H1 (cell line): Measurements from ENCODE around the gene TMEM134.

Source experiments
- EZH2 ChIP-seq: fragments of 200-600 bp; sonication (generic); IDR thresholded peaks from 2 replicates; pipeline ENCODE4 v1.7.1; 2012; ENCODE audit warnings: low read depth, mild to moderate bottlenecking, moderate library complexity, low read length, inconsistent platforms; ENCODE audit not compliant: severe bottlenecking
- POLR2A ChIP-seq, 2 experiments: IDR thresholded peaks; 1 replicate in 1 of 2; 2 replicates in 1 of 2; pipeline ENCODE4 v1.6.1; 2011; ENCODE audit warnings: low read depth in 2 of 2, low read length in 2 of 2, mild to moderate bottlenecking in 2 of 2; ENCODE audit errors: control extremely low read depth in 1 of 2
- SIN3A ChIP-seq, 2 experiments: IDR thresholded peaks in 1 of 2; conservative IDR thresholded peaks in 1 of 2; 2 replicates each; pipeline ENCODE4 v1.6.1; 2011 to 2012; ENCODE audit warnings: low read length in 2 of 2, improper control_type of control experiment in 1 of 2, low read depth in 1 of 2, mild to moderate bottlenecking in 1 of 2
- TBP ChIP-seq: IDR thresholded peaks from 2 replicates; pipeline ENCODE4 v1.6.1; 2011; ENCODE audit warnings: low read depth, low read length, improper control_type of control experiment
- YY1 ChIP-seq: IDR thresholded peaks from 2 replicates; pipeline ENCODE4 v1.6.1; 2011; ENCODE audit warnings: low read depth, mild to moderate bottlenecking, low read length
- TF ChIP-seq, protein P1 (sequence below), 3 experiments: IDR thresholded peaks; 1 replicate in 2 of 3; 2 replicates in 1 of 3; pipeline versions ENCODE4 v1.5.1 to v1.6.1; 2011; ENCODE audit warnings: low read length in 3 of 3, mild to moderate bottlenecking in 3 of 3, inconsistent platforms in 2 of 3, low read depth in 1 of 3, moderate library complexity in 1 of 3; ENCODE audit not compliant: insufficient read depth in 1 of 3; ENCODE audit errors: control extremely low read depth in 1 of 3
- TF ChIP-seq, protein P2 (sequence below): fragments of 300-600 bp; sonication (generic); IDR thresholded peaks from 2 replicates; pipeline ENCODE4 v1.7.1; 2012; ENCODE audit warnings: low read length, moderate library complexity, mild to moderate bottlenecking, inconsistent platforms; ENCODE audit not compliant: insufficient replicate concordance

DNA sequence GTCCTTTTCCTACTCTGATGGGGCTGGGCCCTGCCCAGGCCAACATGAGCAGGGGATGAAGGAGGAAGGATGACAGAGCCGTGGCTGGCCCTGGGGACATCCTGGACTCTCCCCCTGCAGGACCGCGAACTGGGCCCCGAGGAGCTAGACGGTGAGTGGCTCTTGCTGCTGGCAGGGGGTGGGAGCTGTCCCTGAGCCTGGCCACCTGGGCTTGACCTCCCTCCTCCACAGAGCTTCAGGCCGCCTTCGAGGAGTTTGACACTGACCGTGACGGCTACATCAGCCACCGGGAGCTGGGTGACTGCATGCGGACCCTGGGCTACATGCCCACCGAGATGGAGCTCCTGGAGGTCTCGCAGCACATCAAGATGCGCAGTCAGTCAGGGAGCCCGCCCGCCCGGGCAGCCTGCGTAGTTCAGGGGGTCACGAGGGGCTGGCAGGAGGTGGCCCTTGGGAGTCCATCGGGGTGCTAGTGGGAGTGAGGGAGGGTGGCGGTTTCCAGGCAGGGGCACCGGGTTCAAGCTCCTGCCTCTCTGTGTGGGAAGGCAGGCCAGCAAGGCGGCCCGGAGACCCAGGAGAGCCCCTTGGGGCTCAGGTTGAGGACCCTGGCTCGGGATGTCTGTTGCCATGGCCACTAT, 12.9 kb downstream of the TMEM134 start:
- TF ChIP-seq, protein P1, sequence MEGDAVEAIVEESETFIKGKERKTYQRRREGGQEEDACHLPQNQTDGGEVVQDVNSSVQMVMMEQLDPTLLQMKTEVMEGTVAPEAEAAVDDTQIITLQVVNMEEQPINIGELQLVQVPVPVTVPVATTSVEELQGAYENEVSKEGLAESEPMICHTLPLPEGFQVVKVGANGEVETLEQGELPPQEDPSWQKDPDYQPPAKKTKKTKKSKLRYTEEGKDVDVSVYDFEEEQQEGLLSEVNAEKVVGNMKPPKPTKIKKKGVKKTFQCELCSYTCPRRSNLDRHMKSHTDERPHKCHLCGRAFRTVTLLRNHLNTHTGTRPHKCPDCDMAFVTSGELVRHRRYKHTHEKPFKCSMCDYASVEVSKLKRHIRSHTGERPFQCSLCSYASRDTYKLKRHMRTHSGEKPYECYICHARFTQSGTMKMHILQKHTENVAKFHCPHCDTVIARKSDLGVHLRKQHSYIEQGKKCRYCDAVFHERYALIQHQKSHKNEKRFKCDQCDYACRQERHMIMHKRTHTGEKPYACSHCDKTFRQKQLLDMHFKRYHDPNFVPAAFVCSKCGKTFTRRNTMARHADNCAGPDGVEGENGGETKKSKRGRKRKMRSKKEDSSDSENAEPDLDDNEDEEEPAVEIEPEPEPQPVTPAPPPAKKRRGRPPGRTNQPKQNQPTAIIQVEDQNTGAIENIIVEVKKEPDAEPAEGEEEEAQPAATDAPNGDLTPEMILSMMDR (IDR thresholded peaks at IDR 0.05; ENCODE audit: control extremely low read depth in 1 of 3, insufficient read depth in 1 of 3, low read depth in 1 of 3, low read length in 3 of 3) = no peak
- TF ChIP-seq POLR2A (IDR thresholded peaks at IDR 0.05; ENCODE audit: control extremely low read depth in 1 of 2, low read depth in 2 of 2, low read length in 2 of 2) (no peak), SIN3A (conservative IDR thresholded peaks at IDR 0.05 in 1 of 2, IDR thresholded peaks at IDR 0.05 in 1 of 2; ENCODE audit: low read depth in 1 of 2, low read length in 2 of 2) (no peak), EZH2 (no peak), TBP (no peak), YY1 (no peak)
- TF ChIP-seq, protein P2, sequence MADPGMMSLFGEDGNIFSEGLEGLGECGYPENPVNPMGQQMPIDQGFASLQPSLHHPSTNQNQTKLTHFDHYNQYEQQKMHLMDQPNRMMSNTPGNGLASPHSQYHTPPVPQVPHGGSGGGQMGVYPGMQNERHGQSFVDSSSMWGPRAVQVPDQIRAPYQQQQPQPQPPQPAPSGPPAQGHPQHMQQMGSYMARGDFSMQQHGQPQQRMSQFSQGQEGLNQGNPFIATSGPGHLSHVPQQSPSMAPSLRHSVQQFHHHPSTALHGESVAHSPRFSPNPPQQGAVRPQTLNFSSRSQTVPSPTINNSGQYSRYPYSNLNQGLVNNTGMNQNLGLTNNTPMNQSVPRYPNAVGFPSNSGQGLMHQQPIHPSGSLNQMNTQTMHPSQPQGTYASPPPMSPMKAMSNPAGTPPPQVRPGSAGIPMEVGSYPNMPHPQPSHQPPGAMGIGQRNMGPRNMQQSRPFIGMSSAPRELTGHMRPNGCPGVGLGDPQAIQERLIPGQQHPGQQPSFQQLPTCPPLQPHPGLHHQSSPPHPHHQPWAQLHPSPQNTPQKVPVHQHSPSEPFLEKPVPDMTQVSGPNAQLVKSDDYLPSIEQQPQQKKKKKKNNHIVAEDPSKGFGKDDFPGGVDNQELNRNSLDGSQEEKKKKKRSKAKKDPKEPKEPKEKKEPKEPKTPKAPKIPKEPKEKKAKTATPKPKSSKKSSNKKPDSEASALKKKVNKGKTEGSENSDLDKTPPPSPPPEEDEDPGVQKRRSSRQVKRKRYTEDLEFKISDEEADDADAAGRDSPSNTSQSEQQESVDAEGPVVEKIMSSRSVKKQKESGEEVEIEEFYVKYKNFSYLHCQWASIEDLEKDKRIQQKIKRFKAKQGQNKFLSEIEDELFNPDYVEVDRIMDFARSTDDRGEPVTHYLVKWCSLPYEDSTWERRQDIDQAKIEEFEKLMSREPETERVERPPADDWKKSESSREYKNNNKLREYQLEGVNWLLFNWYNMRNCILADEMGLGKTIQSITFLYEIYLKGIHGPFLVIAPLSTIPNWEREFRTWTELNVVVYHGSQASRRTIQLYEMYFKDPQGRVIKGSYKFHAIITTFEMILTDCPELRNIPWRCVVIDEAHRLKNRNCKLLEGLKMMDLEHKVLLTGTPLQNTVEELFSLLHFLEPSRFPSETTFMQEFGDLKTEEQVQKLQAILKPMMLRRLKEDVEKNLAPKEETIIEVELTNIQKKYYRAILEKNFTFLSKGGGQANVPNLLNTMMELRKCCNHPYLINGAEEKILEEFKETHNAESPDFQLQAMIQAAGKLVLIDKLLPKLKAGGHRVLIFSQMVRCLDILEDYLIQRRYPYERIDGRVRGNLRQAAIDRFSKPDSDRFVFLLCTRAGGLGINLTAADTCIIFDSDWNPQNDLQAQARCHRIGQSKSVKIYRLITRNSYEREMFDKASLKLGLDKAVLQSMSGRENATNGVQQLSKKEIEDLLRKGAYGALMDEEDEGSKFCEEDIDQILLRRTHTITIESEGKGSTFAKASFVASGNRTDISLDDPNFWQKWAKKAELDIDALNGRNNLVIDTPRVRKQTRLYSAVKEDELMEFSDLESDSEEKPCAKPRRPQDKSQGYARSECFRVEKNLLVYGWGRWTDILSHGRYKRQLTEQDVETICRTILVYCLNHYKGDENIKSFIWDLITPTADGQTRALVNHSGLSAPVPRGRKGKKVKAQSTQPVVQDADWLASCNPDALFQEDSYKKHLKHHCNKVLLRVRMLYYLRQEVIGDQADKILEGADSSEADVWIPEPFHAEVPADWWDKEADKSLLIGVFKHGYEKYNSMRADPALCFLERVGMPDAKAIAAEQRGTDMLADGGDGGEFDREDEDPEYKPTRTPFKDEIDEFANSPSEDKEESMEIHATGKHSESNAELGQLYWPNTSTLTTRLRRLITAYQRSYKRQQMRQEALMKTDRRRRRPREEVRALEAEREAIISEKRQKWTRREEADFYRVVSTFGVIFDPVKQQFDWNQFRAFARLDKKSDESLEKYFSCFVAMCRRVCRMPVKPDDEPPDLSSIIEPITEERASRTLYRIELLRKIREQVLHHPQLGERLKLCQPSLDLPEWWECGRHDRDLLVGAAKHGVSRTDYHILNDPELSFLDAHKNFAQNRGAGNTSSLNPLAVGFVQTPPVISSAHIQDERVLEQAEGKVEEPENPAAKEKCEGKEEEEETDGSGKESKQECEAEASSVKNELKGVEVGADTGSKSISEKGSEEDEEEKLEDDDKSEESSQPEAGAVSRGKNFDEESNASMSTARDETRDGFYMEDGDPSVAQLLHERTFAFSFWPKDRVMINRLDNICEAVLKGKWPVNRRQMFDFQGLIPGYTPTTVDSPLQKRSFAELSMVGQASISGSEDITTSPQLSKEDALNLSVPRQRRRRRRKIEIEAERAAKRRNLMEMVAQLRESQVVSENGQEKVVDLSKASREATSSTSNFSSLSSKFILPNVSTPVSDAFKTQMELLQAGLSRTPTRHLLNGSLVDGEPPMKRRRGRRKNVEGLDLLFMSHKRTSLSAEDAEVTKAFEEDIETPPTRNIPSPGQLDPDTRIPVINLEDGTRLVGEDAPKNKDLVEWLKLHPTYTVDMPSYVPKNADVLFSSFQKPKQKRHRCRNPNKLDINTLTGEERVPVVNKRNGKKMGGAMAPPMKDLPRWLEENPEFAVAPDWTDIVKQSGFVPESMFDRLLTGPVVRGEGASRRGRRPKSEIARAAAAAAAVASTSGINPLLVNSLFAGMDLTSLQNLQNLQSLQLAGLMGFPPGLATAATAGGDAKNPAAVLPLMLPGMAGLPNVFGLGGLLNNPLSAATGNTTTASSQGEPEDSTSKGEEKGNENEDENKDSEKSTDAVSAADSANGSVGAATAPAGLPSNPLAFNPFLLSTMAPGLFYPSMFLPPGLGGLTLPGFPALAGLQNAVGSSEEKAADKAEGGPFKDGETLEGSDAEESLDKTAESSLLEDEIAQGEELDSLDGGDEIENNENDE = no peak
